OCI-LY3 (cell line): ENCODE data around the gene C12orf56.
A peak's percentile ranks its signal among the peaks of the same experiment; 100 is the strongest.

Experiments used
- H2AFZ ChIP-seq: fragments of 200-600, 300-600 bp; shearing (Covaris generic); 2 replicates; pipeline ENCODE4 v1.6.0; 2014; ENCODE audit warnings: antibody characterized with exemption, low read depth, low read length
- H3K27ac ChIP-seq: fragments of 200-600, 300-600 bp; sonication (generic); 2 replicates; pipeline ENCODE4 v1.5.1; 2014; ENCODE audit warnings: mild to moderate bottlenecking, low read length, moderate library complexity, mixed read lengths
- H3K27me3 ChIP-seq: fragments of 200-600, 300-600 bp; sonication (generic); 2 replicates; pipeline ENCODE4 v1.6.1; 2014; ENCODE audit warnings: low read depth, low read length, mixed read lengths
- H3K36me3 ChIP-seq: fragments of 200-600, 300-600 bp; sonication (generic); replicated peaks from 2 replicates; pipeline ENCODE3; 2014; ENCODE audit warnings: low read depth, low read length, mixed read lengths
- H3K4me1 ChIP-seq: fragments of 300-600, 200-600 bp; sonication (generic); 2 replicates; pipeline ENCODE4 v1.6.1; 2014; ENCODE audit warnings: low read length, mixed read lengths
- H3K4me2 ChIP-seq: fragments of 200-600, 300-600 bp; sonication (generic); 2 replicates; pipeline ENCODE4 v1.6.1; 2014; ENCODE audit warnings: low read length, mixed read lengths
- H3K4me3 ChIP-seq: fragments of 300-600, 200-600 bp; sonication (generic); 2 replicates; pipeline ENCODE4 v1.5.1; 2014; ENCODE audit warnings: antibody characterized with exemption, mild to moderate bottlenecking, low read length, moderate library complexity
- H3K79me2 ChIP-seq: fragments of 300-600, 200-600 bp; shearing (Covaris generic); 2 replicates; pipeline ENCODE4 v1.6.1; 2014; ENCODE audit warnings: mild to moderate bottlenecking, low read length, mixed read lengths
- H3K9ac ChIP-seq: fragments of 300-600, 200-600 bp; shearing (Covaris generic); 2 replicates; pipeline ENCODE4 v1.6.0; 2014; ENCODE audit warnings: mild to moderate bottlenecking, low read length, moderate library complexity
- H3K9me3 ChIP-seq: fragments of 200-600, 300-600 bp; shearing (Covaris generic); 2 replicates; pipeline ENCODE4 v1.6.1; 2014; ENCODE audit warnings: low read length, mixed read lengths; ENCODE audit not compliant: insufficient read depth
- H4K20me1 ChIP-seq: fragments of 200-600, 300-600 bp; sonication (generic); 2 replicates; pipeline ENCODE4 v1.6.1; 2016; ENCODE audit warnings: low read length, mixed read lengths; ENCODE audit not compliant: insufficient read depth
- CTCF ChIP-seq: fragments of 200-600, 300-600 bp; sonication (generic); IDR thresholded peaks from 2 replicates; pipeline ENCODE4 v1.5.1; 2014; ENCODE audit warnings: antibody characterized with exemption, low read length, low read depth
- EZH2phosphoT487 ChIP-seq: fragments of 200-600 bp; shearing (Covaris generic); IDR thresholded peaks from 2 replicates; pipeline ENCODE4 v1.6.1; 2018; ENCODE audit warnings: antibody characterized with exemption, mixed run types, low read depth

C12orf56 gene

GRCh38 chr12:64286521-64286920, 104.0 kb downstream of the C12orf56 start:
- Histone ChIP-seq H3K27ac (no peak overlapping the region), H4K20me1 (no peaks in the 10 kb centered on the region), H2AFZ (no peak overlapping the region), H3K4me3 (no peak overlapping the region), H3K4me2 (no peak overlapping the region), H3K4me1 (no peaks in the 10 kb centered on the region), H3K9ac (no peak overlapping the region), H3K27me3 (no peaks in the 10 kb centered on the region), H3K79me2 (no peaks in the 10 kb centered on the region), H3K36me3 (no peaks in the 10 kb centered on the region), H3K9me3 (no peaks in the 10 kb centered on the region)
- TF ChIP-seq EZH2phosphoT487 (no peak), CTCF (no peak)

DNA sequence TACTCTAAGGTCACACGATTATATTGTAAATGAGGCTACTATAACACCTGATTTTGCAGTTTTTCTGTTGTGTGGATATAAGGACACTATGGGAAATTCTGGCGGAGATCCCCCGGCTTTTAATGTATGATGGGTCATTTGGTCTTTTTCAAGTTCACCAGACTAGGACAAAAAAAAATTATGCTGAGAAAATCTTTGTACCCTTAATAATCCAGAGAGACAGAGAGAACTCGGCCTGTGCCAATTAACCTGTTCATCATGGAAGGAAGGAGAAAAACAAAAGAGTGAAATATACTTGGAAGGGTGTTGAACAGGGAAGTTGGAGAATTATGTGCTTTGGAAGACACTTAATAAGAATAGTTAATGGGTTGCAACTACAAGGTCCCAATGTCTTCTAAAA, 106.3 kb downstream of the C12orf56 start:
- H3K9me3 ChIP-seq = no peaks in the 10 kb centered on the region
- H3K4me3 ChIP-seq = no peak overlapping the region
- no peak overlapping the region for H3K4me2 ChIP-seq
- TF ChIP-seq EZH2phosphoT487 (no peak), CTCF (no peak)
- no peak overlapping the region for H3K27ac ChIP-seq
- H3K9ac ChIP-seq = no peak overlapping the region
- H2AFZ ChIP-seq = no peak overlapping the region
- H3K79me2 ChIP-seq = no peaks in the 10 kb centered on the region
- H3K4me1 ChIP-seq = no peaks in the 10 kb centered on the region
- H3K36me3 ChIP-seq = no peaks in the 10 kb centered on the region
- no peaks in the 10 kb centered on the region for H4K20me1 ChIP-seq
- H3K27me3 ChIP-seq = no peaks in the 10 kb centered on the region

DNA sequence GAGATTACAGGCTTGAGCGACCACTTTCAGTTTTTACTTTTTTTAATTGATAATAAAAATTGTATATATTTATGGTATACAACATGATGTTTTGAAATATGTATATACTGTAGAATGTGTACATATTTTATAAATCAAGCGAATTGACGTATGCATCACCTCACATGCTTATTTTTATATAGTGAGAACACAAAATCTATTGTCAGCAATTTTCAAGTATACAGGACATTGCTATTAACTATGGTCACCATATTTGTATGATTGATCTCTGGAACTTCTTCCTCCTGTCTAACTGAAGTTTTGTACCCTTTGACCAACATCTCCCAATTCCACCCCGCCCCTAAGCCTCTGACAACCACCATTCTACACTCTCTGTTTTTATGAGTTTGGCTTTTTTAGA, 112.1 kb downstream of the C12orf56 start:
- no peak overlapping the region for H3K4me2 ChIP-seq
- no peak overlapping the region for H3K9ac ChIP-seq
- no peaks in the 10 kb centered on the region for H3K9me3 ChIP-seq
- no peaks in the 10 kb centered on the region for H3K79me2 ChIP-seq
- TF ChIP-seq EZH2phosphoT487 = no peak
- TF ChIP-seq CTCF = no peak
- H3K4me1 ChIP-seq = no peaks in the 10 kb centered on the region
- no peaks in the 10 kb centered on the region for H3K27me3 ChIP-seq
- no peaks in the 10 kb centered on the region for H4K20me1 ChIP-seq
- no peak overlapping the region for H3K4me3 ChIP-seq
- H2AFZ ChIP-seq = no peak overlapping the region
- no peak overlapping the region for H3K27ac ChIP-seq
- H3K36me3 ChIP-seq = no peaks in the 10 kb centered on the region

DNA sequence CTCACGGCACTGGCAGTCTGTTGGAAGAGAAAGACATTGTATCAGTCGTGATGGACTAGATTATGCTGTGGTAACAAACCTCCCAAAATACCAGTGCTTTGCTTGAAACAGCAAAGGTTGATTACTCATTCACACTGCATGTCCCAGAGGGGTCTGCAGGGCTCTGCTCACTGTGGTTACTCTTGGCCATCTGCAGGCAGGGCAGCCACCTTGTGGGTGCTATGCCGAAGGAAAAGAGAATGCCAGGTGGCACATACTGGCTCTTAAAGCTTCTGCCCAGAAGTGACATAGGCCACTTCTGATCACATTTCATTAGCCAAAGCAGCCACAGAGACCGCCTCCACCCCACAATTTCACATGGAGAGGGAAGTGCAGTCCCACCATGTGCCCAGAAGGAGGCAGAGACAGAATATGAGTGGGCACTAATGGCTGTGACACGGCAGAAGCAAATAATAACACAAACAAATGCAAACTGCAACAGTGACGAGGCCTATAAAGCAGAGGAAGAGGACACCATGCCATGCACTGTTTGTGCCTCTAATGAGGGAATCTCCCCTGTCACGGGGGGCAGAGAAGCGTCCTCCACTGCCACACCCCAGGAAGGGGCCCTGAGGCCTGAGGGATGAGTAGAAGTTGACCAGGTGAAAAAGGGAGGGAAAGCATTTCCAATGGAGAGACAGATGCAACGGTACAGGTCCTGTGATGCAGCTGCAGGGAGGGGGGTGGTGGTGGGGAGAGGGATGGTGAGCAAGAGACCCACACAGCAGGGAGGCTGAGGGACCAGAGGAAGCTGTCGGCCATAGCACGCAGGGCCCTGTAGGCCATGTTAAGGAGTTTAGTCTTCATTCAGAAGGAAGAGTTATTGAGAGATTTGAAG, 116.8 kb downstream of the C12orf56 start:
- Histone ChIP-seq H3K36me3 (no peaks in the 10 kb centered on the region), H3K9me3 (no peaks in the 10 kb centered on the region), H2AFZ (peak overlapping the region; percentile 53; the same call in 1 of the 2 replicates), H3K9ac (no peak overlapping the region), H4K20me1 (no peaks in the 10 kb centered on the region), H3K4me2 (peak overlapping the region; percentile 33), H3K27ac (no peak overlapping the region), H3K27me3 (no peaks in the 10 kb centered on the region), H3K79me2 (no peaks in the 10 kb centered on the region), H3K4me1 (no peaks in the 10 kb centered on the region), H3K4me3 (no peak overlapping the region)
- TF ChIP-seq CTCF (peak; percentile 69), EZH2phosphoT487 (no peak)
